ENCODE data around the gene CWH43.
"Not testable (repeated sequence)": the region's sequence is repeated elsewhere in the genome, so short reads cannot be mapped to it uniquely, and the experiment has no call there.

- not testable (repeated sequence) for TF ChIP-seq CTCF, POLR2A (IDR thresholded peaks at IDR 0.05)
Observed at GRCh38 chr4:49103436-49104136, 117.5 kb downstream of the CWH43 start.

All from esophagus squamous epithelium (tissue), 4 donors.